GM19240 (cell line): ENCODE data around the gene CHST11.
"Not testable (repeated sequence)": the region's sequence is repeated elsewhere in the genome, so short reads cannot be mapped to it uniquely, and the experiment has no call there.

ENCODE experiments used
- DNase-seq: peaks from one replicate; pipeline ENCODE4 v3.0.0; 2011; ENCODE audit warnings: low spot score; ENCODE audit not compliant: insufficient read length

Gene CHST11

GRCh38 chr12:104600790-104601739 lies 144.3 kb downstream of the CHST11 start:
- DNase-seq, result no peak

GRCh38 chr12:104602406-104602805 lies 145.7 kb downstream of the CHST11 start:
- no peak for DNase-seq

- DNase-seq, result no peak
These were observed 146.1 kb downstream of the CHST11 start for GRCh38 chr12:104602896-104603295.

- DNase-seq, result no peak
These were observed 146.8 kb downstream of the CHST11 start for GRCh38 chr12:104603545-104603973.

GRCh38 chr12:104604070-104604994 lies 147.6 kb downstream of the CHST11 start:
- DNase-seq, result peak; percentile 51

- no peak for DNase-seq
These were observed 148.4 kb downstream of the CHST11 start for GRCh38 chr12:104604995-104605675.

GRCh38 chr12:104605685-104606084 lies 148.9 kb downstream of the CHST11 start:
- DNase-seq, result no peak

- DNase-seq, result no peak
These were observed 152.2 kb downstream of the CHST11 start for GRCh38 chr12:104608998-104609397.

- DNase-seq, result no peak
These were observed 152.7 kb downstream of the CHST11 start for GRCh38 chr12:104609445-104609844.

- DNase-seq, result no peak
These were observed 153.9 kb downstream of the CHST11 start for GRCh38 chr12:104610513-104611235.

- no peak for DNase-seq
These were observed 154.9 kb downstream of the CHST11 start for GRCh38 chr12:104611671-104612070.

GRCh38 chr12:104613372-104613771 lies 156.6 kb downstream of the CHST11 start:
- DNase-seq, result not testable (repeated sequence)

- DNase-seq, result no peak
These were observed 158.4 kb downstream of the CHST11 start for GRCh38 chr12:104615048-104615561.

GRCh38 chr12:104618691-104619090 lies 161.9 kb downstream of the CHST11 start:
- DNase-seq, result no peak

GRCh38 chr12:104619305-104619704 lies 162.6 kb downstream of the CHST11 start:
- DNase-seq, result no peak

GRCh38 chr12:104620837-104621531 lies 164.2 kb downstream of the CHST11 start:
- DNase-seq, result no peak

- no peak for DNase-seq
These were observed 166.2 kb downstream of the CHST11 start for GRCh38 chr12:104622928-104623327.

- no peak for DNase-seq
These were observed 167.1 kb downstream of the CHST11 start for GRCh38 chr12:104623883-104624282.

- no peak for DNase-seq
These were observed 167.8 kb downstream of the CHST11 start for GRCh38 chr12:104624529-104624928.
